Measurements from ENCODE around the gene RSPO4. TPM values are rescaled to one million over a fixed set of nuclear protein-coding genes. Genes with fewer than 3 reads are reported as not detected.

The RSPO4 gene
- total and polyA plus RNA-seq, 2 of the 8 experiments (the other 6 are each of a cell fraction or from before 2014, with no cell fraction given): 3.4 to 6.4 TPM

DNA sequence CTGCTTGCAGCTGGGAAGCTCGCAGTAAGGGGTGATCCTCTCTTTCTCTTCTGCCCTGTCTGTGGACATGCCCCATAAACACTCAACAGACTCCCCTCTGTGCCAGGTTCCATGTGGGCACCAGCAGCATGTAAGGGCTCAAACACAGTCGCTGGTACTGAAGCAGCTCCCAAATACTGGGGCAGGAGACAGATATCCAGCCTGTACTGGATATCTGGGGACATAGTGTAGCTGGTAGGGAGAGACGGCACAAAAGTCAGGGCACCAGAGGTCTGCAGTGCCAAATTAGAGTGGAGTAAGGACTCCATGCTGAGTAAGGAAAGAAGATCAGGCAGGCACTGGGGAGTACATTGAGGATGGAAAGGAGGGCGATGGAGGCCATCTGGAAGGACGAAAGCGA, 48.3 kb upstream of the RSPO4 start (continued):
- TF ChIP-seq CHD7 (IDR thresholded peaks at IDR 0.05; ENCODE audit: insufficient replicate concordance, low read length) (no peak), GABPA (IDR thresholded peaks at IDR 0.05; ENCODE audit: borderline replicate concordance, insufficient read depth, low read length) (no peak), HDAC2 (IDR thresholded peaks at IDR 0.05; ENCODE audit: borderline replicate concordance in 1 of 2, low read depth in 2 of 2, low read length in 2 of 2) (no peak), CBX8 (IDR thresholded peaks at IDR 0.05; ENCODE audit: borderline replicate concordance, low read depth, low read length) (no peak), SUZ12 (IDR thresholded peaks at IDR 0.05; ENCODE audit: low read length) (no peak), POLR2A (IDR thresholded peaks at IDR 0.05; ENCODE audit: control extremely low read depth in 1 of 2, low read depth in 2 of 2, low read length in 2 of 2) (no peak)

All from H1 (cell line).